K562 (cell line): ENCODE data around the gene CHKB. TPM values are rescaled to one million over a fixed set of nuclear protein-coding genes. Genes with fewer than 3 reads are reported as not detected.

Experiments used
- polyA plus RNA-seq, 8 experiments: library from polyadenylated mRNA; depleted of rRNA in 4 of 8; stranded (reverse) in 5 of 8; unstranded in 3 of 8; fragments of >200 nt; fragmentation: Nextera tagmentation in 2 of 8; fragmentation: Illumina TruSeq in 1 of 8; extraction: Ambion mirVana in 2 of 8; extraction: Trizol in 1 of 8; gene quantifications; 2 replicates each; pipeline versions ENCODE4 v1.2.1 to v1.2.3, GENCODE V29; 2011 to 2014; ENCODE audit warnings: inconsistent platforms in 1 of 8, missing spikeins in 1 of 8
- total RNA-seq, 7 experiments: library from RNA; depleted of rRNA in 6 of 7; stranded (reverse); fragments of >200 nt in 6 of 7; fragmentation: Illumina TruSeq in 2 of 7; extraction: Trizol in 2 of 7; gene quantifications; 2 replicates each; pipeline versions ENCODE4 v1.2.1 to v1.2.3, GENCODE V29; 2011 to 2021; ENCODE audit warnings: low replicate concordance in 1 of 7
- TF ChIP-seq, protein P1 (sequence below): fragments of 200-600 bp; sonication (generic); IDR thresholded peaks from one replicate; pipeline ENCODE4 v1.6.1; 2012; ENCODE audit warnings: mild to moderate bottlenecking, low read depth, low read length, inconsistent platforms

CHKB gene
- total and polyA plus RNA-seq, 9 of the 15 experiments (the other 6 are each of a cell fraction or from before 2014, with no cell fraction given) = 2.7 to 31.0 (median 11.0) TPM

DNA sequence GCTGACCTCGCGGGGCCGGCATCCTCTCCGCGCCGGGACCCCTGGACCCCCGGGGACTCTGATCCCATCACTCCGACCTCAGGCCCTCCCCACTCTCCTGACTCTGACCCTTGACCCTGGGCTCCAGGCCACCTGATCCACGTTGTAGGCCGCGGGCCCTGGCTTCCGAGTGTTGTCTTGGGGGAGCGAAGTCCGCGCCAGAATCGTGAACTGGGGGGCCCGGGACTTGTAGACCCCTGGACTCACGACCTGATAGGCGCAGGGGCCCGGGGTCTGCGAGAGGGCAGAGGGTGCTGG, 52.1 kb downstream of the CHKB start (continued):
- TF ChIP-seq, protein P1, sequence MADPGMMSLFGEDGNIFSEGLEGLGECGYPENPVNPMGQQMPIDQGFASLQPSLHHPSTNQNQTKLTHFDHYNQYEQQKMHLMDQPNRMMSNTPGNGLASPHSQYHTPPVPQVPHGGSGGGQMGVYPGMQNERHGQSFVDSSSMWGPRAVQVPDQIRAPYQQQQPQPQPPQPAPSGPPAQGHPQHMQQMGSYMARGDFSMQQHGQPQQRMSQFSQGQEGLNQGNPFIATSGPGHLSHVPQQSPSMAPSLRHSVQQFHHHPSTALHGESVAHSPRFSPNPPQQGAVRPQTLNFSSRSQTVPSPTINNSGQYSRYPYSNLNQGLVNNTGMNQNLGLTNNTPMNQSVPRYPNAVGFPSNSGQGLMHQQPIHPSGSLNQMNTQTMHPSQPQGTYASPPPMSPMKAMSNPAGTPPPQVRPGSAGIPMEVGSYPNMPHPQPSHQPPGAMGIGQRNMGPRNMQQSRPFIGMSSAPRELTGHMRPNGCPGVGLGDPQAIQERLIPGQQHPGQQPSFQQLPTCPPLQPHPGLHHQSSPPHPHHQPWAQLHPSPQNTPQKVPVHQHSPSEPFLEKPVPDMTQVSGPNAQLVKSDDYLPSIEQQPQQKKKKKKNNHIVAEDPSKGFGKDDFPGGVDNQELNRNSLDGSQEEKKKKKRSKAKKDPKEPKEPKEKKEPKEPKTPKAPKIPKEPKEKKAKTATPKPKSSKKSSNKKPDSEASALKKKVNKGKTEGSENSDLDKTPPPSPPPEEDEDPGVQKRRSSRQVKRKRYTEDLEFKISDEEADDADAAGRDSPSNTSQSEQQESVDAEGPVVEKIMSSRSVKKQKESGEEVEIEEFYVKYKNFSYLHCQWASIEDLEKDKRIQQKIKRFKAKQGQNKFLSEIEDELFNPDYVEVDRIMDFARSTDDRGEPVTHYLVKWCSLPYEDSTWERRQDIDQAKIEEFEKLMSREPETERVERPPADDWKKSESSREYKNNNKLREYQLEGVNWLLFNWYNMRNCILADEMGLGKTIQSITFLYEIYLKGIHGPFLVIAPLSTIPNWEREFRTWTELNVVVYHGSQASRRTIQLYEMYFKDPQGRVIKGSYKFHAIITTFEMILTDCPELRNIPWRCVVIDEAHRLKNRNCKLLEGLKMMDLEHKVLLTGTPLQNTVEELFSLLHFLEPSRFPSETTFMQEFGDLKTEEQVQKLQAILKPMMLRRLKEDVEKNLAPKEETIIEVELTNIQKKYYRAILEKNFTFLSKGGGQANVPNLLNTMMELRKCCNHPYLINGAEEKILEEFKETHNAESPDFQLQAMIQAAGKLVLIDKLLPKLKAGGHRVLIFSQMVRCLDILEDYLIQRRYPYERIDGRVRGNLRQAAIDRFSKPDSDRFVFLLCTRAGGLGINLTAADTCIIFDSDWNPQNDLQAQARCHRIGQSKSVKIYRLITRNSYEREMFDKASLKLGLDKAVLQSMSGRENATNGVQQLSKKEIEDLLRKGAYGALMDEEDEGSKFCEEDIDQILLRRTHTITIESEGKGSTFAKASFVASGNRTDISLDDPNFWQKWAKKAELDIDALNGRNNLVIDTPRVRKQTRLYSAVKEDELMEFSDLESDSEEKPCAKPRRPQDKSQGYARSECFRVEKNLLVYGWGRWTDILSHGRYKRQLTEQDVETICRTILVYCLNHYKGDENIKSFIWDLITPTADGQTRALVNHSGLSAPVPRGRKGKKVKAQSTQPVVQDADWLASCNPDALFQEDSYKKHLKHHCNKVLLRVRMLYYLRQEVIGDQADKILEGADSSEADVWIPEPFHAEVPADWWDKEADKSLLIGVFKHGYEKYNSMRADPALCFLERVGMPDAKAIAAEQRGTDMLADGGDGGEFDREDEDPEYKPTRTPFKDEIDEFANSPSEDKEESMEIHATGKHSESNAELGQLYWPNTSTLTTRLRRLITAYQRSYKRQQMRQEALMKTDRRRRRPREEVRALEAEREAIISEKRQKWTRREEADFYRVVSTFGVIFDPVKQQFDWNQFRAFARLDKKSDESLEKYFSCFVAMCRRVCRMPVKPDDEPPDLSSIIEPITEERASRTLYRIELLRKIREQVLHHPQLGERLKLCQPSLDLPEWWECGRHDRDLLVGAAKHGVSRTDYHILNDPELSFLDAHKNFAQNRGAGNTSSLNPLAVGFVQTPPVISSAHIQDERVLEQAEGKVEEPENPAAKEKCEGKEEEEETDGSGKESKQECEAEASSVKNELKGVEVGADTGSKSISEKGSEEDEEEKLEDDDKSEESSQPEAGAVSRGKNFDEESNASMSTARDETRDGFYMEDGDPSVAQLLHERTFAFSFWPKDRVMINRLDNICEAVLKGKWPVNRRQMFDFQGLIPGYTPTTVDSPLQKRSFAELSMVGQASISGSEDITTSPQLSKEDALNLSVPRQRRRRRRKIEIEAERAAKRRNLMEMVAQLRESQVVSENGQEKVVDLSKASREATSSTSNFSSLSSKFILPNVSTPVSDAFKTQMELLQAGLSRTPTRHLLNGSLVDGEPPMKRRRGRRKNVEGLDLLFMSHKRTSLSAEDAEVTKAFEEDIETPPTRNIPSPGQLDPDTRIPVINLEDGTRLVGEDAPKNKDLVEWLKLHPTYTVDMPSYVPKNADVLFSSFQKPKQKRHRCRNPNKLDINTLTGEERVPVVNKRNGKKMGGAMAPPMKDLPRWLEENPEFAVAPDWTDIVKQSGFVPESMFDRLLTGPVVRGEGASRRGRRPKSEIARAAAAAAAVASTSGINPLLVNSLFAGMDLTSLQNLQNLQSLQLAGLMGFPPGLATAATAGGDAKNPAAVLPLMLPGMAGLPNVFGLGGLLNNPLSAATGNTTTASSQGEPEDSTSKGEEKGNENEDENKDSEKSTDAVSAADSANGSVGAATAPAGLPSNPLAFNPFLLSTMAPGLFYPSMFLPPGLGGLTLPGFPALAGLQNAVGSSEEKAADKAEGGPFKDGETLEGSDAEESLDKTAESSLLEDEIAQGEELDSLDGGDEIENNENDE = no peak
